Panc1 (cell line): ENCODE data around the gene RBFOX1. TPM values are rescaled to one million over a fixed set of nuclear protein-coding genes. Genes with fewer than 3 reads are reported as not detected.

ENCODE experiments used
- ATAC-seq: fragments of 200-7000 bp; cut with Tn5 transposase; 2 replicates; pipeline ENCODE4 v1.9.1; 2020; ENCODE audit warnings: mild to moderate bottlenecking, moderate library complexity
- BruUV-seq: library from RNA; stranded (reverse); fragments of 400-500 nt; replicated peaks from 2 replicates; lab custom pipeline; 2021; lab: Mats Ljungman, UMichigan
- CTCF ChIA-PET: fragments of 300-600 bp; sonication (Branson Sonifier 250); formaldehyde crosslinking; loops from one replicate; lab custom pipeline; 2022; ENCODE audit warnings: antibody characterized with exemption; lab: Charles Lee
- POLR2A ChIA-PET: fragments of 300-600 bp; sonication (Branson Sonifier 250); formaldehyde crosslinking; loops from one replicate; lab custom pipeline; 2022; ENCODE audit warnings: antibody characterized with exemption; lab: Charles Lee
- DNase-seq: peaks from one replicate; pipeline ENCODE4 v3.0.0-alpha.2; 2010; ENCODE audit warnings: low read depth, low spot score
- H3K27ac ChIP-seq: 2 replicates; pipeline ENCODE4 v1.5.1; 2011; ENCODE audit warnings: mild to moderate bottlenecking, low read length, inconsistent platforms
- H3K27me3 ChIP-seq: fragments of 200-500 bp; sonication (Bioruptor generic); 2 replicates; pipeline ENCODE4 v1.6.0; 2014; ENCODE audit warnings: low read length, inconsistent platforms; ENCODE audit not compliant: control insufficient read depth, insufficient read depth
- H3K36me3 ChIP-seq: fragments of 200-500 bp; sonication (Bioruptor generic); 2 replicates; pipeline ENCODE4 v1.5.1; 2014; ENCODE audit warnings: inconsistent platforms, mild to moderate bottlenecking, low read length, moderate library complexity; ENCODE audit not compliant: control insufficient read depth, insufficient read depth
- H3K4me1 ChIP-seq: 2 replicates; pipeline ENCODE4 v1.5.1; 2011; ENCODE audit warnings: inconsistent platforms, mild to moderate bottlenecking, low read length, moderate library complexity; ENCODE audit not compliant: control insufficient read depth, insufficient read depth
- H3K4me3 ChIP-seq, 2 experiments: 2 replicates each; pipeline ENCODE4 v1.5.1; 2011 to 2012; ENCODE audit warnings: low read depth in 2 of 2, low read length in 2 of 2, mild to moderate bottlenecking in 2 of 2, inconsistent platforms in 1 of 2, moderate library complexity in 1 of 2
- H3K9me3 ChIP-seq: fragments of 200-500 bp; sonication (Bioruptor generic); 2 replicates; pipeline ENCODE4 v1.5.1; 2014; ENCODE audit warnings: low read depth, mild to moderate bottlenecking, inconsistent platforms, low read length, moderate library complexity; ENCODE audit not compliant: control insufficient read depth, insufficient read depth
- CTCF ChIP-seq: fragments of 450-650 bp; IDR thresholded peaks from 2 replicates; pipeline ENCODE4 v1.5.1; 2017; ENCODE audit warnings: mild to moderate bottlenecking
- POLR2AphosphoS5 ChIP-seq: IDR thresholded peaks from 2 replicates; pipeline ENCODE4 v1.6.1; 2012; ENCODE audit warnings: mild to moderate bottlenecking, low read depth, low read length, moderate library complexity
- REST ChIP-seq, 2 experiments: IDR thresholded peaks; 2 replicates each; pipeline ENCODE4 v1.6.1; 2011 to 2012; ENCODE audit warnings: low read depth in 2 of 2, control low read depth in 1 of 2, low read length in 1 of 2, mild to moderate bottlenecking in 1 of 2, moderate library complexity in 1 of 2; ENCODE audit not compliant: insufficient read depth in 1 of 2
- SIN3A ChIP-seq: IDR thresholded peaks from 2 replicates; pipeline ENCODE4 v1.6.1; 2012; ENCODE audit warnings: low read depth, mild to moderate bottlenecking, low read length, moderate library complexity, borderline replicate concordance; ENCODE audit not compliant: insufficient read depth
- TCF7L2 ChIP-seq: IDR thresholded peaks from 2 replicates; pipeline ENCODE4 v1.6.1; 2011; ENCODE audit warnings: mild to moderate bottlenecking, low read depth, low read length, inconsistent platforms
- in situ Hi-C: cut with HindIII; loops from 2 replicates; pipeline ENCODE4 v1.10.0; 2016; ENCODE audit warnings: low sequenced_read_pairs, low pct_unique_long_range_greater_than_20kb
- intact Hi-C: fragments of 100-400 bp; cut with micrococcal nuclease; formaldehyde crosslinking; loops from one replicate; pipeline ENCODE4 v1.10.0; 2022; ENCODE audit not compliant: unreplicated experiment
- total RNA-seq: library from RNA; stranded (reverse); gene quantifications from one replicate; pipeline ENCODE4 v1.2.1, GENCODE V29; 2021; ENCODE audit not compliant: unreplicated experiment

Gene RBFOX1
- total RNA-seq, 1 experiment from 2014 or later = not detected

- intact Hi-C loops (no loop called here), in situ Hi-C loops (no loop called here)
- ATAC-seq = no peak
- TF ChIP-seq POLR2AphosphoS5 (no peak), REST (IDR thresholded peaks at IDR 0.05; ENCODE audit: insufficient read depth in 1 of 2, low read depth in 2 of 2, low read length in 1 of 2) (no peak), CTCF (no peak), TCF7L2 (no peak), SIN3A (no peak)
- Histone ChIP-seq H3K27me3 (no peaks in the 10 kb centered on the region), H3K4me3 (no peak overlapping the region), H3K9me3 (no peaks in the 10 kb centered on the region), H3K4me1 (no peaks in the 10 kb centered on the region), H3K36me3 (no peaks in the 10 kb centered on the region), H3K27ac (no peak overlapping the region)
- no TSS peak for BruUV-seq
- ChIA-PET POLR2A (no interaction called here), CTCF (no interaction called here)
- no peak for DNase-seq
These were observed 111.2 kb downstream of the RBFOX1 start for GRCh38 chr16:7443648-7444365.

- CTCF ChIA-PET = no interaction called here
- Histone ChIP-seq H3K9me3 (no peaks in the 10 kb centered on the region), H3K4me1 (no peaks in the 10 kb centered on the region), H3K27me3 (no peaks in the 10 kb centered on the region), H3K27ac (no peak overlapping the region), H3K36me3 (no peaks in the 10 kb centered on the region), H3K4me3 (no peak overlapping the region)
- intact Hi-C loops (no loop called here), in situ Hi-C loops (no loop called here)
- POLR2A ChIA-PET = no interaction called here
- BruUV-seq = no TSS peak
- DNase-seq = no peak
- no peak for TF ChIP-seq REST (IDR thresholded peaks at IDR 0.05; ENCODE audit: insufficient read depth in 1 of 2, low read depth in 2 of 2, low read length in 1 of 2)
- TF ChIP-seq CTCF = no peak
- TF ChIP-seq TCF7L2 = no peak
- no peak for TF ChIP-seq POLR2AphosphoS5
- no peak for ATAC-seq
These were observed 116.7 kb downstream of the RBFOX1 start for GRCh38 chr16:7449306-7449705.
